H9 (cell line): ENCODE data around the gene ABCB7. TPM values are rescaled to one million over a fixed set of nuclear protein-coding genes. Genes with fewer than 3 reads are reported as not detected.

Source experiments
- DNase-seq: peaks from one replicate; pipeline ENCODE4 v3.0.0-alpha.2; 2017
- H2AFZ ChIP-seq: one replicate; pipeline ENCODE4 v1.6.1; 2013; ENCODE audit warnings: mild to moderate bottlenecking, low read length, control low read depth, moderate library complexity
- H2AK5ac ChIP-seq: 2 replicates; pipeline ENCODE4 v1.6.1; 2013; ENCODE audit warnings: low read length, control low read depth, mixed read lengths; ENCODE audit not compliant: insufficient read length
- H2BK120ac ChIP-seq: one replicate; pipeline ENCODE4 v1.6.1; 2013; ENCODE audit warnings: low read depth, mild to moderate bottlenecking, low read length, control low read depth, inconsistent platforms; ENCODE audit not compliant: poor library complexity, severe bottlenecking
- H2BK12ac ChIP-seq: 2 replicates; pipeline ENCODE4 v1.6.1; 2013; ENCODE audit warnings: low read length, control low read depth, mixed read lengths, low read depth; ENCODE audit not compliant: insufficient read length
- H2BK15ac ChIP-seq: 2 replicates; pipeline ENCODE4 v1.6.1; 2013; ENCODE audit warnings: low read depth, low read length, control low read depth
- H2BK20ac ChIP-seq: one replicate; pipeline ENCODE4 v1.6.1; 2013; ENCODE audit warnings: low read depth, mild to moderate bottlenecking, low read length, control low read depth, inconsistent platforms; ENCODE audit not compliant: poor library complexity, severe bottlenecking
- H2BK5ac ChIP-seq: 2 replicates; pipeline ENCODE4 v1.6.1; 2013; ENCODE audit warnings: low read length, control low read depth, mixed read lengths; ENCODE audit not compliant: insufficient read length
- H3K14ac ChIP-seq: 2 replicates; pipeline ENCODE4 v1.6.1; 2013; ENCODE audit warnings: low read length, control low read depth; ENCODE audit not compliant: insufficient read depth
- H3K18ac ChIP-seq: 2 replicates; pipeline ENCODE4 v1.6.1; 2013; ENCODE audit warnings: low read depth, mild to moderate bottlenecking, mixed read lengths, low read length, control low read depth; ENCODE audit not compliant: insufficient read length
- H3K23ac ChIP-seq: 2 replicates; pipeline ENCODE4 v1.6.1; 2013; ENCODE audit warnings: low read length, control low read depth, mixed read lengths, low read depth; ENCODE audit not compliant: insufficient read length
- H3K23me2 ChIP-seq: 2 replicates; pipeline ENCODE4 v1.6.1; 2013; ENCODE audit warnings: low read depth, mild to moderate bottlenecking, mixed read lengths, low read length, control low read depth; ENCODE audit not compliant: insufficient read length, poor library complexity, severe bottlenecking
- H3K27ac ChIP-seq: 2 replicates; pipeline ENCODE4 v1.5.1; 2013; ENCODE audit warnings: low read length, control low read depth, mixed read lengths, low read depth; ENCODE audit not compliant: insufficient read length
- H3K27me3 ChIP-seq: 2 replicates; pipeline ENCODE4 v1.6.1; 2013; ENCODE audit warnings: low read length, control low read depth, inconsistent platforms; ENCODE audit not compliant: insufficient read depth
- H3K4ac ChIP-seq: 2 replicates; pipeline ENCODE4 v1.6.1; 2013; ENCODE audit warnings: low read depth, mild to moderate bottlenecking, control low read depth, inconsistent platforms, low read length, moderate library complexity
- H3K4me1 ChIP-seq: 2 replicates; pipeline ENCODE4 v1.6.1; 2013; ENCODE audit warnings: low read length, control low read depth, inconsistent platforms; ENCODE audit not compliant: insufficient read depth
- H3K4me2 ChIP-seq: 2 replicates; pipeline ENCODE4 v1.6.1; 2013; ENCODE audit warnings: low read length, control low read depth, mixed read lengths; ENCODE audit not compliant: insufficient read length, insufficient read depth
- H3K56ac ChIP-seq: 2 replicates; pipeline ENCODE4 v1.6.1; 2013; ENCODE audit warnings: low read depth, mild to moderate bottlenecking, mixed read lengths, low read length, control low read depth; ENCODE audit not compliant: insufficient read length
- H3K79me1 ChIP-seq: 2 replicates; pipeline ENCODE4 v1.6.1; 2013; ENCODE audit warnings: low read depth, mild to moderate bottlenecking, moderate library complexity, low read length, control low read depth, inconsistent platforms; ENCODE audit not compliant: insufficient read depth, poor library complexity, severe bottlenecking
- H3K79me2 ChIP-seq: 2 replicates; pipeline ENCODE4 v1.6.1; 2013; ENCODE audit warnings: low read length, control low read depth, inconsistent platforms; ENCODE audit not compliant: insufficient read depth
- H3K9ac ChIP-seq: 2 replicates; pipeline ENCODE4 v1.6.1; 2013; ENCODE audit warnings: low read length, control low read depth, mixed read lengths; ENCODE audit not compliant: insufficient read length; ENCODE audit errors: extremely low read depth
- H3K9me3 ChIP-seq: one replicate; pipeline ENCODE4 v1.6.1; 2013; ENCODE audit warnings: low read depth, low read length, inconsistent platforms; ENCODE audit not compliant: control insufficient read depth
- H3T11ph ChIP-seq: one replicate; pipeline ENCODE4 v1.6.1; 2013; ENCODE audit warnings: mild to moderate bottlenecking, low read length, control low read depth, inconsistent platforms
- H4K20me1 ChIP-seq: one replicate; pipeline ENCODE4 v1.6.1; 2013; ENCODE audit not compliant: control insufficient read depth, insufficient read length, insufficient read depth
- H4K5ac ChIP-seq: 2 replicates; pipeline ENCODE4 v1.6.1; 2013; ENCODE audit warnings: low read depth, mild to moderate bottlenecking, mixed read lengths, low read length, control low read depth; ENCODE audit not compliant: insufficient read length
- H4K8ac ChIP-seq: replicated peaks from 2 replicates; pipeline ENCODE4 v1.6.1; 2013; ENCODE audit warnings: low read length, control low read depth, mixed read lengths, low read depth; ENCODE audit not compliant: insufficient read length
- H4K91ac ChIP-seq: 2 replicates; pipeline ENCODE4 v1.6.1; 2013; ENCODE audit warnings: low read depth, mild to moderate bottlenecking, moderate library complexity, mixed read lengths, low read length, control low read depth; ENCODE audit not compliant: insufficient read length
- H3K27ac Mint-ChIP-seq, 3 experiments: 2 replicates in 2 of 3; 3 replicates in 1 of 3; pipeline ENCODE4 v1.8.0; 2020 to 2021; ENCODE audit warnings: mixed read lengths in 3 of 3, mild to moderate bottlenecking in 1 of 3, moderate library complexity in 1 of 3
- H3K27me3 Mint-ChIP-seq: 2 replicates; pipeline ENCODE4 v1.8.0; 2021; ENCODE audit warnings: low read depth, mild to moderate bottlenecking, moderate library complexity, mixed read lengths
- H3K36me3 Mint-ChIP-seq, 3 experiments: 2 replicates in 2 of 3; 3 replicates in 1 of 3; pipeline ENCODE4 v1.8.0; 2020 to 2021; ENCODE audit warnings: low read depth in 3 of 3, mixed read lengths in 3 of 3; ENCODE audit not compliant: insufficient read depth in 1 of 3
- H3K4me1 Mint-ChIP-seq, 2 experiments: 2 replicates each; pipeline ENCODE4 v1.8.0; 2020; ENCODE audit warnings: mixed read lengths in 2 of 2
- H3K4me3 Mint-ChIP-seq, 2 experiments: 2 replicates in 1 of 2; 3 replicates in 1 of 2; pipeline ENCODE4 v1.8.0; 2020 to 2021; ENCODE audit warnings: mild to moderate bottlenecking in 2 of 2, mixed read lengths in 2 of 2, moderate library complexity in 1 of 2
- H3K9me3 Mint-ChIP-seq, 2 experiments: 2 replicates in 1 of 2; 3 replicates in 1 of 2; pipeline ENCODE4 v1.8.0; 2020; ENCODE audit warnings: mild to moderate bottlenecking in 2 of 2, mixed read lengths in 2 of 2, moderate library complexity in 1 of 2
- WGBS: extraction: QIAGEN DNeasy Blood & Tissue Kit; methylation state at CpG from one replicate; pipeline ENCODE4 v1.1.7; 2013; ENCODE audit warnings: missing lambda C conversion rate, low lambda C conversion rate, mixed read lengths; ENCODE audit not compliant: insufficient read length; ENCODE audit errors: extremely low coverage; 5-methylcytosine and 5-hydroxymethylcytosine counted together
- total RNA-seq: library from RNA; stranded (reverse); gene quantifications from 2 replicates; pipeline ENCODE4 v1.2.1, GENCODE V29; 2021
- TF ChIP-seq, protein P1 (sequence below): fragments of 200-600 bp; sonication (generic); conservative IDR thresholded peaks from 3 replicates; pipeline ENCODE4 v1.8.0; 2021; ENCODE audit warnings: antibody characterized with exemption, mild to moderate bottlenecking

ABCB7 gene
- total RNA-seq, 1 experiment from 2014 or later = 40.8 TPM

DNA sequence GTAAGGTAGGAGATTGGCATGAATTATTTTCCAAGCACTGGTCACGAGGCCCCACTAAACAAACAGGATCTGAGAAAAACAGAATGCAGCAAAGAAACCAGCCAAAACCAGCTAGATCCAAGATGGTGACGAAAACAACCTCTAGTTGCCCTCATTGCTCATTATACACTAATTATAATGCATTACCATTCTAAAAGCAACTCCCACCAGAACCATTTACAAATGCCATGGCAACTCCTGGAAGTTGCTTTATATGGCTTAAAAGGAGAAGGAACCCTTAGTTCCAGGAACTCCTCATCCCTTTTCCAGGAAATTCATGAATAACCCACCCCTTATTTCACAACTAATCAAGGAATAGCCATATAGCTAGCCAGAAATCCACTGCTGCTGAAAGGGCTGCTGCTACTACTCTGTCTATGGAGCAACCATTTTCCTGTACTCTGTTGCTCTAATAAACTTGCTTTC is 69.3 kb downstream of the ABCB7 start:
- no peak overlapping the region for H3T11ph ChIP-seq
- no peak overlapping the region for H3K23ac ChIP-seq
- H3K79me1 ChIP-seq = no peaks in the 10 kb centered on the region
- TF ChIP-seq, protein P1, sequence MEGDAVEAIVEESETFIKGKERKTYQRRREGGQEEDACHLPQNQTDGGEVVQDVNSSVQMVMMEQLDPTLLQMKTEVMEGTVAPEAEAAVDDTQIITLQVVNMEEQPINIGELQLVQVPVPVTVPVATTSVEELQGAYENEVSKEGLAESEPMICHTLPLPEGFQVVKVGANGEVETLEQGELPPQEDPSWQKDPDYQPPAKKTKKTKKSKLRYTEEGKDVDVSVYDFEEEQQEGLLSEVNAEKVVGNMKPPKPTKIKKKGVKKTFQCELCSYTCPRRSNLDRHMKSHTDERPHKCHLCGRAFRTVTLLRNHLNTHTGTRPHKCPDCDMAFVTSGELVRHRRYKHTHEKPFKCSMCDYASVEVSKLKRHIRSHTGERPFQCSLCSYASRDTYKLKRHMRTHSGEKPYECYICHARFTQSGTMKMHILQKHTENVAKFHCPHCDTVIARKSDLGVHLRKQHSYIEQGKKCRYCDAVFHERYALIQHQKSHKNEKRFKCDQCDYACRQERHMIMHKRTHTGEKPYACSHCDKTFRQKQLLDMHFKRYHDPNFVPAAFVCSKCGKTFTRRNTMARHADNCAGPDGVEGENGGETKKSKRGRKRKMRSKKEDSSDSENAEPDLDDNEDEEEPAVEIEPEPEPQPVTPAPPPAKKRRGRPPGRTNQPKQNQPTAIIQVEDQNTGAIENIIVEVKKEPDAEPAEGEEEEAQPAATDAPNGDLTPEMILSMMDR = no peak
- no peak overlapping the region for H2BK5ac ChIP-seq
- H4K91ac ChIP-seq = no peak overlapping the region
- Mint-ChIP-seq H3K9me3 (peaks cover 62 to 69% of the 10 kb centered on the region in 2 experiments), H3K27ac (no peak overlapping the region), H3K27me3 (no peaks in the 10 kb centered on the region), H3K36me3 (peaks cover 18 to 28% (median 25%) of the 10 kb centered on the region in 3 experiments), H3K4me1 (no peaks in the 10 kb centered on the region), H3K4me3 (no peak overlapping the region)
- no peaks in the 10 kb centered on the region for H3K4me1 ChIP-seq
- no peak overlapping the region for H2BK12ac ChIP-seq
- no CpG with 5 or more reads among the region's 2 CpGs for WGBS
- H2BK20ac ChIP-seq = no peak overlapping the region
- H3K4ac ChIP-seq = no peak overlapping the region
- no peaks in the 10 kb centered on the region for H3K23me2 ChIP-seq
- no peak overlapping the region for H3K27ac ChIP-seq
- no peaks in the 10 kb centered on the region for H4K20me1 ChIP-seq
- H3K56ac ChIP-seq = no peak overlapping the region
- DNase-seq = no peak
- H4K5ac ChIP-seq = no peak overlapping the region
- H3K18ac ChIP-seq = no peak overlapping the region
- no peak overlapping the region for H3K4me2 ChIP-seq
- no peaks in the 10 kb centered on the region for H3K27me3 ChIP-seq
- no peak overlapping the region for H2AK5ac ChIP-seq
- H4K8ac ChIP-seq = no peak overlapping the region
- no peak overlapping the region for H2AFZ ChIP-seq
- no peak overlapping the region for H3K14ac ChIP-seq
- no peak overlapping the region for H2BK120ac ChIP-seq
- H3K79me2 ChIP-seq = no peaks in the 10 kb centered on the region
- H3K9ac ChIP-seq = no peak overlapping the region
- peaks cover 23% of the 10 kb centered on the region for H3K9me3 ChIP-seq
- no peak overlapping the region for H2BK15ac ChIP-seq
